ENCODE data around the gene CD320.
"Not testable (repeated sequence)": the region's sequence is repeated elsewhere in the genome, so short reads cannot be mapped to it uniquely, and the experiment has no call there.

Gene CD320

DNA sequence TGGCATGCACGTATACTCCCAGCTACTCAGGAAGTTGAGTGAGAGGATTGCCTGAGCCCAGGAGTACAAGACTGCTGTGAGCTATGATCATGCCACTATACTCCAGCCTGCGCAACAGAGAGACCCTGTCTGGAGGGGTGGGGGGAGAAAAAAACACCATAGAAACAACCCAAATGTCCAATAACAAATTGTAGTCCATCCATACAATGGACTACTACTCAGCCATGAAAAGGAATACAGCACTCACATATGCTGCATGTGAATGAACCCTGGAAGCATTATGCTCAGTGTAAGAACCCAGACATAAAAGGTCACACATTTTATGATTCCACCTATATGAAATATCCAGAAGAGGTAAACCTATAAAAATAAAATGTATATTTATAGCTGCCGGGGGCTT, 42.3 kb downstream of the CD320 start:
- Histone ChIP-seq H3K27ac (no peak overlapping the region), H3K9me3 (replicated peaks in 1 of 11) (no peaks in the 10 kb centered on the region), H3K36me3 (peaks cover 12 to 27% (median 19%) of the 10 kb centered on the region in 11 experiments), H3K9ac (no peak overlapping the region), H3K4me1 (peaks cover 11 to 43% (median 31%) of the 10 kb centered on the region in 10 experiments), H4K20me1 (peaks cover 0 to 7% (median 0%) of the 10 kb centered on the region in 11 experiments; a peak in 3 of 22 replicates), H3K4me3 (no peak overlapping the region), H3K27me3 (peaks cover 0 to 9% (median 0%) of the 10 kb centered on the region in 11 experiments; a peak in 3 of 22 replicates), H3K4me2 (no peak overlapping the region)
- TF ChIP-seq Cebpa-rat (IDR thresholded peaks at IDR 0.05) = no peak

DNA sequence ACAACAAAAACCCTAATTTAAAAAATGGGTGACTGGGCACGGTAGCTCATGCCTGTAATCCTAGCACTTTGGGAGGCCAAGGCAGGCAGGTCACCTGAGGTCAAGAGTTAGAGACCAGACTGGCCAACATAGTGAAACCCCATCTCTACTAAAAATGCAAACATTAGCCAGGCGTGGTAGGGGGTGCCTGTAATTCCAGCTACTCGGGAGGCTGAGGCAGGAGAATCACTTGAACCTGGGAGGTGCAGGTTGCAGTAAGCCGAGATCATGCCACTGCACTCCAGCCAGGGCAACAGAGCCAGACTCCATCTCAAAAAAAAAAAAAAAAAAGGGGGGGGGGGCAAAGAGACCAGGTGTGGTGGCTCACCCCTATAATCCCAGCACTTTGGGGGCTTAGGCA, 43.9 kb downstream of the CD320 start:
- Histone ChIP-seq H3K4me1 (peaks cover 16 to 35% (median 27%) of the 10 kb centered on the region in 10 experiments), H3K36me3 (peaks cover 12 to 37% (median 26%) of the 10 kb centered on the region in 11 experiments), H4K20me1 (peaks cover 0 to 13% (median 0%) of the 10 kb centered on the region in 11 experiments; a peak in 3 of 22 replicates)
- H3K4me2 ChIP-seq; H3K27me3 ChIP-seq; H3K4me3 ChIP-seq; H3K27ac ChIP-seq; H3K9ac ChIP-seq; H3K9me3 ChIP-seq (replicated peaks in 1 of 11): not testable (repeated sequence)

DNA sequence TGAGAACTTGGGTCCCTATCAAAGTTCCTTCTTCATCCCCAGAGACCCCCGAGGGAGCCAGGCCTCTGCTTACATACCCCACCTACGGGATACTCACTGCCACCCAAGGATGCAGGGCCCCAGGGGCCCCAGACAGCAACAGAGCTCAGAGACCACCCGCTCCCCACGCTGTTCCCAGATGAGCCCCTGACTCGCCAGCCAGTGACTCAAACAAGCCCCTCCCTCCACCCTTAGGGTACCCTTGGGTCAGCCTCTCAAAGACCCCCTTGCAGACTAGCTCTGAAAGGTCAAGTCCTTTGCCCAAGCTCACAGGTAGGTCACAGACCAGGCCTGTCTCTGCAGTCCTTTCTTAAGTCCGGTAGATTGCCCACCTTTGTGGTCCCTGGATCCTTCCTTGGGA, 45.7 kb downstream of the CD320 start:
- Histone ChIP-seq H3K9ac (no peak overlapping the region), H3K4me3 (no peak overlapping the region), H3K4me2 (no peak overlapping the region), H3K27ac (no peak overlapping the region), H3K4me1 (peaks cover 3 to 25% (median 15%) of the 10 kb centered on the region in 10 experiments), H3K9me3 (replicated peaks in 1 of 11) (no peaks in the 10 kb centered on the region), H3K27me3 (no peaks in the 10 kb centered on the region), H4K20me1 (peaks cover 0 to 13% (median 0%) of the 10 kb centered on the region in 11 experiments; a peak in 3 of 22 replicates), H3K36me3 (peaks cover 20 to 53% (median 41%) of the 10 kb centered on the region in 11 experiments)
- TF ChIP-seq Cebpa-rat (IDR thresholded peaks at IDR 0.05) = no peak

DNA sequence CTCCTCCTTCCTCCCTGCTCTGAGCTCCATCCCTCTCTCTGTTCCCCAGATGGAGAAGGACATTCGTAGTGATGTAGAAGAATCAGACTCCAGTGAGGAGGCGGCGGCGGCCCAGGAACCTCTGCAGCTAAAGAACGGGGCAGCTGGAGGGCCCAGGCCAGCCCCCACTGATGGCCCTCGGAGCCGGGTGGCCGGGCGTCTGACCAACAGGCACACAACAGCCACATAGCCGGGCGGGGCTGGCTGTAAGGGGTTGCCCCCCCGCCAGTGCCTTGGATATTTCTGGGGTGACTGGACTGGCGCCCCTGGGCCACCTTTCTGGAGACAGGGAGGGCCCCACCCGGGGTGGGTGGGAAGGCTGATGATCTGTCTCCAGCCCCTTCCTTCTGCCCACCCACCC, 46.3 kb downstream of the CD320 start:
- Histone ChIP-seq H3K4me1 (peaks cover 3 to 30% (median 17%) of the 10 kb centered on the region in 10 experiments; a peak in 19 of 20 replicates), H3K4me2 (no peak overlapping the region), H3K4me3 (no peak overlapping the region), H3K36me3 (peaks cover 25 to 59% (median 46%) of the 10 kb centered on the region in 11 experiments), H3K27me3 (no peaks in the 10 kb centered on the region), H3K9ac (no peak overlapping the region), H4K20me1 (peaks cover 0 to 13% (median 0%) of the 10 kb centered on the region in 11 experiments; a peak in 3 of 22 replicates), H3K27ac (no peak overlapping the region), H3K9me3 (replicated peaks in 1 of 11) (no peaks in the 10 kb centered on the region)
- TF ChIP-seq Cebpa-rat (IDR thresholded peaks at IDR 0.05) = no peak

DNA sequence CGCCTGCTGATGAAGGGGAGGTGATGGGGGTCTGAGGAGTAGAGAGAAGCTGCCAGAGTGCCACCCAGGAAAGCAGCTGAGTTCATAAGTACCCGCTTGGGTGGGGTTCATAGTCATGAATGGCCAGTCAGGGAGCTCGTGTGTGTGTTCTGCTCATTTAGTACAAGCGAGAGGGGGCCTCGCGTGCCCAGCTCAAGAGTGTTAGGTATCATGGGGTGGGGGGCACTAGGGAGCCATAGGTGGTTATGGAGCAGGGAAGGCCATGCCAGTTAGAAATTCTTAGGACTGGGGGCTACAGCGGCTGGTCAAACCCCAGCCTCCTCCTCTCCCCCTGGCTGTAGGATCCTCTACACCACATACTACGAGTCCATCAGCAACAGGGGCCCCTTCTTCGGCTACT, 46.8 kb downstream of the CD320 start:
- Histone ChIP-seq H3K27ac (peak overlapping the region in 1 of 11 experiments; percentile 14; a peak in 1 of 22 replicates), H3K4me2 (peak overlapping the region in 5 of 11 experiments; percentile 37 to 71 (median 47); a peak in 5 of 22 replicates), H3K27me3 (no peaks in the 10 kb centered on the region), H3K4me1 (peaks cover 7 to 35% (median 19%) of the 10 kb centered on the region in 10 experiments; a peak in 19 of 20 replicates), H3K4me3 (no peak overlapping the region), H4K20me1 (peaks cover 0 to 17% (median 0%) of the 10 kb centered on the region in 11 experiments; a peak in 3 of 22 replicates), H3K36me3 (peaks cover 30 to 64% (median 51%) of the 10 kb centered on the region in 11 experiments), H3K9me3 (replicated peaks in 1 of 11) (no peaks in the 10 kb centered on the region), H3K9ac (no peak overlapping the region)
- TF ChIP-seq Cebpa-rat (IDR thresholded peaks at IDR 0.05) = no peak

DNA sequence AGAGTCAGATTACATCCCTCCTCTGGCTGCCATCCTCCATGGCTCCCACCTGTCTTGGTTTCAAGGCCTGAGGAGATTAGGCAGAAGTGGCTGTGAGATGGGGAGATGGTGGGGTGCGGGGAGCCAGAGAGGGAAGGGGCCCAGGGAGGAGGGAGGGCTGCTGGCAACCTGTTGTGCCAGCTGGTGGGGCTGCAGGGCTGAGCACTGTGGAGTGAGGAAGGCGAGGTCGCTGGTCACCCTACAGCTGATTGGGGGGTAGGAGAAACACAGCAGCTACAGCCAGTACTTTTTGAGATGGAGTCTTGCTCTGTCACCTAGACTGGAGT, 48.3 kb downstream of the CD320 start:
- Histone ChIP-seq H3K27me3 (no peaks in the 10 kb centered on the region), H4K20me1 (peaks cover 0 to 18% (median 0%) of the 10 kb centered on the region in 11 experiments; a peak in 3 of 22 replicates), H3K36me3 (peaks cover 38 to 79% (median 66%) of the 10 kb centered on the region in 11 experiments), H3K4me2 (peak overlapping the region in 1 of 11 experiments; percentile 47; a peak in 1 of 22 replicates), H3K4me3 (no peak overlapping the region), H3K4me1 (peaks cover 6 to 36% (median 19%) of the 10 kb centered on the region in 10 experiments; a peak in 17 of 20 replicates), H3K9ac (no peak overlapping the region), H3K9me3 (replicated peaks in 1 of 11) (no peaks in the 10 kb centered on the region), H3K27ac (no peak overlapping the region)
- TF ChIP-seq Cebpa-rat (IDR thresholded peaks at IDR 0.05) = no peak

DNA sequence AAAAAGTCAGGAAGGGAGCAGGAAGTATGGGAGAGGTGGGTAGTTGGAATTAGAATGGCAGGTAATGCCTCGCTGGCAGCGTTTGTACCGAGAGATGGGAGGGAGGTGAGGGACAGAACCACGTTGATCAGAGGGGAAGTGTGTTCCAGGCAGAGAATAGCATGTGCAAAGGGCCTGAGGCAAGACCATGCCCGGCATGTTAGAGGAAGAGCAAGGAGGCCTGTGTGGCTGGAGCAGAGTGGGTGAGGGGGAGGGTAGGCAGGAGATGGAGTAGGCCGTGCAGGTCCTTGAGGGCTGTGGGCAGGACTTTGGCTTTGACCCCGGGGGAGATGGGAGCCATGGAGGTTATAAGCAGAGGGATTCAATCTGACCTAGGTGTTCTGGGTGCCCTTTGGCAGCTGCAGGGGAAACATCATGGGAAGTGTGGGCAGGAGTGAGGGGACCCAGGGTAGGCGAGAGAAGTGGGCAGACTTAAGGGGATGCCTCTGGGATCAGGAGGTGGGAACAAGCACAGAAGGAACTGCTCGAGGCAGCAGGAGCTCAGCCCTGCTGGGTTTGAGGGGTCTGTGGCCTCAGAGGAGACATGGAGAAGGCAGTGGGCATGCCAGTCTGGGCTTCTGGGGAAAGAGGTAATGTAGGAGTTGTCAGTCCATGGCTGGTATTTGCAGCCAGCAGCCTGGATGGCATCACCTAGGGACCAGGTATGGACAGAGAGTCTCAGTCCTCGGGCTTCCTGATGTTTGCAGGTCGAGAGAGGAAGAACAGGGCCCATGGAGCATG, 48.8 kb downstream of the CD320 start:
- Histone ChIP-seq H3K4me1 (peaks cover 6 to 36% (median 19%) of the 10 kb centered on the region in 10 experiments; a peak in 17 of 20 replicates), H3K27ac (no peak overlapping the region), H3K9me3 (replicated peaks in 1 of 11) (no peaks in the 10 kb centered on the region), H3K9ac (no peak overlapping the region), H3K36me3 (peaks cover 38 to 80% (median 70%) of the 10 kb centered on the region in 11 experiments), H3K4me2 (no peak overlapping the region), H4K20me1 (peaks cover 0 to 18% (median 0%) of the 10 kb centered on the region in 11 experiments; a peak in 3 of 22 replicates), H3K4me3 (no peak overlapping the region), H3K27me3 (no peaks in the 10 kb centered on the region)
- no peak for TF ChIP-seq Cebpa-rat (IDR thresholded peaks at IDR 0.05)

DNA sequence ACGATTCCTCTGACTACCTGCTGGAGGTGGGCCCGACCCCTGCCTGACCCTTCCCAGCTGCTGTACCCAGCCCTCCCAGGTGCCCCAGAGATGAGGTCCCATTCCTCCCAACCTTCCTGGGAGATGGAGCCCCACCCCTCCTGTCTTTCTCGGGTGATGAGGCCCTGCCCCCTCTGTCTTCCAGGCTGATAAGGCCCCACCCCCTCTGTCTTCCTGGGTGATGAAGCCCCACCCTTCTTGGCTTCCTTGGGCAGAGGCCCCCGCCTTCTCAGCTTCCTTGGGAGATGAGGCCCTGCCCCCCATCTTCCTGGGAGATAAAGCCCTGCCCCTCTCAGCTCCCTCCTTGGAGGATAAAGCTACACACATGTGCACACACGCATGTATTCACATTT, 51.1 kb downstream of the CD320 start:
- no peak for TF ChIP-seq Cebpa-rat (IDR thresholded peaks at IDR 0.05)
- Histone ChIP-seq H3K9ac (no peak overlapping the region), H4K20me1 (peaks cover 0 to 18% (median 0%) of the 10 kb centered on the region in 11 experiments; a peak in 4 of 22 replicates), H3K36me3 (peaks cover 34 to 77% (median 66%) of the 10 kb centered on the region in 11 experiments), H3K9me3 (replicated peaks in 1 of 11) (no peaks in the 10 kb centered on the region), H3K4me1 (peaks cover 6 to 40% (median 19%) of the 10 kb centered on the region in 10 experiments; a peak in 17 of 20 replicates), H3K4me3 (no peak overlapping the region), H3K4me2 (peak overlapping the region in 3 of 11 experiments; percentile 39 to 44 (median 40); a peak in 4 of 22 replicates), H3K27me3 (no peaks in the 10 kb centered on the region), H3K27ac (no peak overlapping the region)

DNA sequence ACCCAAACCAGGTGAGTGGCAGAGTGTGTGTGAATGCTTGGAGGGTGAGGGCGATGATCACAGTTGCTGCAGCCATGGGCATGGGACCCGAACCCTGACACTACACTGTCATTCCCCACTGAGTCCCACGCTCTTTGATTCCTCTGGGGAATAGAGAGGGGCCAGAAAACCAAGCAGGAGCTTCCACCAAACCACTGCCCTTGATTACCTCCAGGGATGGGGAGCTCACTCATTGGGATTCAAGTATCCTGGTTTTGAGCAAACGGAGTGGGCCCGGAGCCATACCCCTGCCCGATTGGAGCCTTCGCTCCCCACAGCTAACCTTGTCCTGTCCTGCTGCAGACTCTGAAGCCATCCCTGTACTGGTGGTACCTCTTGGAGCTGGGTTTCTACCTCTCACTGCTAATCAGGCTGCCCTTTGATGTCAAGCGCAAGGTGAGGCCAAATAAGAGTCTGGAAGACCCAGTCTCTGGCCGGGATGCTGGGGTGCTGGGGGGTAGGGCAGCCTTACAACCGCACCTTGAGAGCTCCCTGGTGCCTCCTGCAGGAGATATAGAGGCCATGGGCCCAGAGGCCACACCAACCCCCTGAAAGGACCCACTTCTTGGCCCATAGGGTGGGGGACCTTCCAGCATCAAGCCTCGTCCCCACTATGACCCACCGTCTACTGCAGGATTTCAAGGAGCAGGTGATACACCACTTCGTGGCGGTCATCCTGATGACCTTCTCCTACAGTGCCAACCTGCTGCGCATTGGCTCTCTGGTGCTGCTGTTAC, 51.7 kb downstream of the CD320 start:
- Histone ChIP-seq H3K4me1 (peaks cover 6 to 40% (median 19%) of the 10 kb centered on the region in 10 experiments; a peak in 17 of 20 replicates), H3K27ac (no peak overlapping the region), H3K4me2 (peak overlapping the region in 3 of 11 experiments; percentile 39 to 44 (median 40); a peak in 4 of 22 replicates)

More for the DNA sequence above, 51.7 kb downstream of the CD320 start:
- Histone ChIP-seq H3K4me3 (no peak overlapping the region), H3K27me3 (no peaks in the 10 kb centered on the region), H3K9ac (no peak overlapping the region), H4K20me1 (peaks cover 0 to 17% (median 0%) of the 10 kb centered on the region in 11 experiments; a peak in 4 of 22 replicates), H3K9me3 (replicated peaks in 1 of 11) (no peaks in the 10 kb centered on the region), H3K36me3 (peaks cover 29 to 75% (median 60%) of the 10 kb centered on the region in 11 experiments)
- no peak for TF ChIP-seq Cebpa-rat (IDR thresholded peaks at IDR 0.05)

Measured in BLaER1 treated with 17β-estradiol and CSF1 and Interleukin-3, amounts not matched to agents 10 nM and 100 nM (cell line).